ENCODE measurements around the gene SDHB. TPM values are rescaled to one million over a fixed set of nuclear protein-coding genes. Genes with fewer than 3 reads are reported as not detected.

SDHB gene
- polyA plus RNA-seq, 3 donors, result 116 to 275 (median 241) TPM

DNA sequence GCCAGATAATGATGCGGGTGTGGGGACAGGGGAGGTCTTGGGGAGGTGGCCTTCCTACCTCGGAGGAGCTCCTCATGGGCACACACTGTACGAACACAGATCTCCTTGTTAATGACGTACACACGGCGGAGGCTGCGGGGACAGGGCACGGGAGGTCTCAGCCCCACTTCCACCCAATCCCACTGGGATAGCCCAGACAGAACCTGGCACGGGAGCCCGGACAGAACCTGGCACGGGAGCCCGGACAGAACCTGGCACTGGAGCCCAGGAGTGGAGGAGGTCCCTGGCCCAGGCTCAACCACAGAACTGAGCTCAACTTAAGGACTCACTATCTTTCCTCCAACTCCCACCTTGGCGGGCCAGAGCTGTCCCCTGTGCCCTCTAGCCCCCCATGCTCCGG lies 78.6 kb downstream of the SDHB start:
- Histone ChIP-seq H3K4me2 (replicated peaks; ENCODE audit: extremely low read depth, low read length, poor library complexity, severe bottlenecking) (no peak overlapping the region), H3K4me3 (replicated peaks in 1 of 3; ENCODE audit: low read depth in 2 of 3, low read length in 3 of 3) (no peak overlapping the region), H2AFZ (ENCODE audit: insufficient read depth, low read depth, low read length, poor library complexity, severe bottlenecking) (no peak overlapping the region), H3K36me3 (replicated peaks in 1 of 2; ENCODE audit: control insufficient read depth in 1 of 2, insufficient read depth in 2 of 2, low read length in 2 of 2) (no peaks in the 10 kb centered on the region), H3K9me3 (replicated peaks in 1 of 2; ENCODE audit: control insufficient read depth in 1 of 2, insufficient read depth in 1 of 2, low read length in 2 of 2) (peaks cover 0 to 6% of the 10 kb centered on the region in 2 donors), H3K27me3 (ENCODE audit: control insufficient read depth in 2 of 2, insufficient read depth in 2 of 2, low read length in 2 of 2) (peaks cover 9 to 17% of the 10 kb centered on the region in 2 donors), H3K4me1 (ENCODE audit: control insufficient read depth in 1 of 2, insufficient read depth in 2 of 2, low read length in 2 of 2) (peaks cover 0 to 4% of the 10 kb centered on the region in 2 donors), H3K9ac (ENCODE audit: insufficient read depth, low read length, poor library complexity, severe bottlenecking) (no peak overlapping the region), H3K79me2 (ENCODE audit: insufficient read depth, low read length) (no peaks in the 10 kb centered on the region), H3K27ac (ENCODE audit: low read depth in 1 of 2, low read length in 2 of 2) (no peak overlapping the region), H4K20me1 (ENCODE audit: insufficient read depth, low read length) (no peaks in the 10 kb centered on the region)
- Mint-ChIP-seq H3K27me3 (ENCODE audit: low read depth in 3 of 3) (peaks cover 20 to 26% (median 24%) of the 10 kb centered on the region in 3 donors), H3K27ac (no peak overlapping the region), H3K9me3 (peaks cover 0 to 1% (median 0%) of the 10 kb centered on the region in 7 donors), H3K4me3 (no peak overlapping the region), H3K36me3 (peaks cover 2 to 3% of the 10 kb centered on the region in 2 donors), H3K4me1 (peaks cover 4% of the 10 kb centered on the region)
- TF ChIP-seq CTCF (IDR thresholded peaks at IDR 0.05), result no peak
- 79% methylated on average over 6 of the region's 14 CpGs for WGBS (ENCODE audit: insufficient coverage)
- DNase-seq, result no peak
- intact Hi-C loops (cut with micrococcal nuclease), result no loop called here

DNA sequence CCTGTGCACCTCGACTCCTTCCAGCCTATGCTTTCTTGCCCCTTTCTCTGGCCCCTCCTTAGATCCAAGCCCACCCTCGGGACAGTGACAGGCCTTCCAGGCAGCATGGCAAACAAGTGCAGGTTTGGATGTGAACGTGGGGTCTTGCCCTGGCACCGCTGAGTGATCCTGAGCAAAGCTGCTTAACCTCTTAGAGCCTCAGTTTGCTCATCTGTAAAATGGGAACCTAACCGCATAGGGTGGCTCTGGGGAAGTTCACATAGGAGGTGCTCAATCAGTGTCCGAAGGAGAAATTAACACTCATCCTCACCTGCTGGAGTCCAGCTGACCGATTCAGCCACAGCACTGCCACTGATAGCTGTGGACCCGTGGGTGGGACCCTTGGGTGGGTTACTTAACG lies 80.6 kb downstream of the SDHB start:
- no peaks in the 10 kb centered on the region for H3K27me3 ChIP-seq (ENCODE audit: control insufficient read depth in 2 of 2, insufficient read depth in 2 of 2, low read length in 2 of 2)
- no peak overlapping the region for H3K27ac ChIP-seq (ENCODE audit: low read depth in 1 of 2, low read length in 2 of 2)
- TF ChIP-seq CTCF (IDR thresholded peaks at IDR 0.05), result no peak
- H2AFZ ChIP-seq (ENCODE audit: insufficient read depth, low read depth, low read length, poor library complexity, severe bottlenecking), result no peak overlapping the region
- Mint-ChIP-seq H3K36me3 (peaks cover 3 to 6% of the 10 kb centered on the region in 2 donors), H3K27me3 (ENCODE audit: low read depth in 3 of 3) (peaks cover 3 to 7% (median 5%) of the 10 kb centered on the region in 3 donors), H3K4me1 (no peaks in the 10 kb centered on the region), H3K9me3 (no peaks in the 10 kb centered on the region), H3K4me3 (no peak overlapping the region), H3K27ac (no peak overlapping the region)
- WGBS (ENCODE audit: insufficient coverage), result 89% methylated on average over 3 of the region's 9 CpGs
- H3K9ac ChIP-seq (ENCODE audit: insufficient read depth, low read length, poor library complexity, severe bottlenecking), result no peak overlapping the region
- peaks cover 0 to 3% of the 10 kb centered on the region in 2 donors for H3K36me3 ChIP-seq (replicated peaks in 1 of 2; ENCODE audit: control insufficient read depth in 1 of 2, insufficient read depth in 2 of 2, low read length in 2 of 2)
- no peaks in the 10 kb centered on the region for H4K20me1 ChIP-seq (ENCODE audit: insufficient read depth, low read length)
- no peaks in the 10 kb centered on the region for H3K9me3 ChIP-seq (replicated peaks in 1 of 2; ENCODE audit: control insufficient read depth in 1 of 2, insufficient read depth in 1 of 2, low read length in 2 of 2)
- intact Hi-C loops (cut with micrococcal nuclease), result no loop called here
- no peaks in the 10 kb centered on the region for H3K4me1 ChIP-seq (ENCODE audit: control insufficient read depth in 1 of 2, insufficient read depth in 2 of 2, low read length in 2 of 2)
- no peak overlapping the region for H3K4me2 ChIP-seq (replicated peaks; ENCODE audit: extremely low read depth, low read length, poor library complexity, severe bottlenecking)
- no peak overlapping the region for H3K4me3 ChIP-seq (replicated peaks in 1 of 3; ENCODE audit: low read depth in 2 of 3, low read length in 3 of 3)
- H3K79me2 ChIP-seq (ENCODE audit: insufficient read depth, low read length), result no peaks in the 10 kb centered on the region
- no peak for DNase-seq

All from CD14-positive monocyte (primary cell).